Measurements from ENCODE around the gene GABRA5. TPM values are rescaled to one million over a fixed set of nuclear protein-coding genes. Genes with fewer than 3 reads are reported as not detected.

Gene GABRA5
- total and polyA plus RNA-seq, 2 of the 8 experiments (the other 6 are each of a cell fraction or from before 2014, with no cell fraction given), result 15.0 to 29.6 TPM

DNA sequence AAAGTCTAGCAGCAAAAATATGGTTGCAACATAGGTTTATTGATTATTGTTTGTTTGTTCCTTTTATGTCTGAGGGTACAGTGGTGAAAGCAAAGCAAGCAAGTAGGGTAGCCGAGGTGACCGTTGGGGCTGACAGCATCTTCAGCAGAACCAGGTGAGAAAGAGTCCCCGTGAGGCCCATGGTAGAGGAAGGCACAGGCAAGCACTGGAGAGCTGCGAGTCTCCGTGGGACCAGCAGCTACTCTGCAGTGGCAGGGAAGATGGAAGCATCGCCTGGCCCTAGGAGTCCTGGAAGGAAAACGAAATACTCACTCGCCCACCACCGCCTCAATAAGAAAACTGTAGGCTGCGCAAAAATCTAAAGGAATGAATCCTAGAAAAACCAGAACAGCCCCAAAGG lies 25.3 kb upstream of the GABRA5 start:
- 73% methylated on average over 10 of the region's 10 CpGs; no CpG with 5 or more reads in 1 of the 2 experiments for WGBS, 2 experiments (ENCODE audit: extremely low coverage in 1 of 2, insufficient coverage in 1 of 2, insufficient read length in 1 of 2, insufficient replicate concordance in 2 of 2, low coverage in 1 of 2, low lambda C conversion rate in 2 of 2, missing lambda C conversion rate in 1 of 2)
- peak overlapping the region; percentile 60 for H2AFZ ChIP-seq (ENCODE audit: low read length)
- TF ChIP-seq SIRT6 (IDR thresholded peaks at IDR 0.05; ENCODE audit: low read length), result no peak
- TF ChIP-seq, protein P1, sequence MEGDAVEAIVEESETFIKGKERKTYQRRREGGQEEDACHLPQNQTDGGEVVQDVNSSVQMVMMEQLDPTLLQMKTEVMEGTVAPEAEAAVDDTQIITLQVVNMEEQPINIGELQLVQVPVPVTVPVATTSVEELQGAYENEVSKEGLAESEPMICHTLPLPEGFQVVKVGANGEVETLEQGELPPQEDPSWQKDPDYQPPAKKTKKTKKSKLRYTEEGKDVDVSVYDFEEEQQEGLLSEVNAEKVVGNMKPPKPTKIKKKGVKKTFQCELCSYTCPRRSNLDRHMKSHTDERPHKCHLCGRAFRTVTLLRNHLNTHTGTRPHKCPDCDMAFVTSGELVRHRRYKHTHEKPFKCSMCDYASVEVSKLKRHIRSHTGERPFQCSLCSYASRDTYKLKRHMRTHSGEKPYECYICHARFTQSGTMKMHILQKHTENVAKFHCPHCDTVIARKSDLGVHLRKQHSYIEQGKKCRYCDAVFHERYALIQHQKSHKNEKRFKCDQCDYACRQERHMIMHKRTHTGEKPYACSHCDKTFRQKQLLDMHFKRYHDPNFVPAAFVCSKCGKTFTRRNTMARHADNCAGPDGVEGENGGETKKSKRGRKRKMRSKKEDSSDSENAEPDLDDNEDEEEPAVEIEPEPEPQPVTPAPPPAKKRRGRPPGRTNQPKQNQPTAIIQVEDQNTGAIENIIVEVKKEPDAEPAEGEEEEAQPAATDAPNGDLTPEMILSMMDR (IDR thresholded peaks at IDR 0.05; ENCODE audit: control extremely low read depth in 1 of 3, insufficient read depth in 1 of 3, low read depth in 1 of 3, low read length in 3 of 3), result no peak
- no peak for TF ChIP-seq CHD1 (IDR thresholded peaks at IDR 0.05; ENCODE audit: low read depth, low read length)
- no peak for TF ChIP-seq CREB1 (IDR thresholded peaks at IDR 0.05)
- no peak for TF ChIP-seq GABPA (IDR thresholded peaks at IDR 0.05; ENCODE audit: borderline replicate concordance, insufficient read depth, low read length)
- TF ChIP-seq CBX5 (IDR thresholded peaks at IDR 0.05; ENCODE audit: low read depth, low read length), result no peak
- TF ChIP-seq RAD21 (IDR thresholded peaks at IDR 0.05 in 1 of 2, conservative IDR thresholded peaks at IDR 0.05 in 1 of 2; ENCODE audit: low read depth in 2 of 2, low read length in 2 of 2), result no peak
- TF ChIP-seq SP2 (IDR thresholded peaks at IDR 0.05; ENCODE audit: low read length), result no peak
- TF ChIP-seq, protein P2, sequence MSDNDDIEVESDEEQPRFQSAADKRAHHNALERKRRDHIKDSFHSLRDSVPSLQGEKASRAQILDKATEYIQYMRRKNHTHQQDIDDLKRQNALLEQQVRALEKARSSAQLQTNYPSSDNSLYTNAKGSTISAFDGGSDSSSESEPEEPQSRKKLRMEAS (IDR thresholded peaks at IDR 0.05), result no peak
- TF ChIP-seq BCL11A (IDR thresholded peaks at IDR 0.05; ENCODE audit: low read depth in 2 of 2, low read length in 2 of 2), result no peak

More for the DNA sequence above, 25.3 kb upstream of the GABRA5 start:
- Histone ChIP-seq H3K4me3 (ENCODE audit: extremely low read depth in 1 of 4, insufficient read depth in 2 of 4, low read depth in 3 of 4, low read length in 4 of 4) (peak overlapping the region in 1 of 4 experiments; percentile 34; a peak in 1 of 8 replicates), H3K4me1 (replicated peaks in 1 of 4; ENCODE audit: control insufficient read depth in 3 of 4, insufficient read depth in 4 of 4, low read length in 3 of 4) (peaks cover 3 to 13% (median 6%) of the 10 kb centered on the region in 4 experiments), H2AK5ac (ENCODE audit: low read depth, low read length) (no peak overlapping the region), H3K27ac (ENCODE audit: low read depth, low read length) (no peak overlapping the region), H3K14ac (ENCODE audit: insufficient read length) (no peak overlapping the region), H4K5ac (ENCODE audit: insufficient read length, low read depth, low read length) (peak overlapping the region; percentile 40), H2BK12ac (ENCODE audit: low read depth, low read length) (peak overlapping the region; percentile 84; the same call in 1 of the 2 replicates), H4K20me1 (replicated peaks in 1 of 2; ENCODE audit: control insufficient read depth in 1 of 2, insufficient read depth in 2 of 2, low read length in 2 of 2) (no peaks in the 10 kb centered on the region), H2BK120ac (replicated peaks; ENCODE audit: low read depth, low read length) (peak overlapping the region; percentile 21), H2BK5ac (ENCODE audit: low read depth, low read length) (peak overlapping the region; percentile 9; the same call in 1 of the 2 replicates), H3K27me3 (replicated peaks in 1 of 4; ENCODE audit: control insufficient read depth in 3 of 4, extremely low read depth in 1 of 4, insufficient read depth in 3 of 4, low read length in 3 of 4) (no peaks in the 10 kb centered on the region), H3K9ac (replicated peaks in 1 of 4; ENCODE audit: extremely low read depth in 1 of 4, low read depth in 3 of 4, low read length in 3 of 4) (no peak overlapping the region), H3K79me2 (ENCODE audit: control insufficient read depth in 1 of 2, insufficient read depth in 2 of 2, low read length in 2 of 2) (no peaks in the 10 kb centered on the region), H2BK20ac (ENCODE audit: low read length) (no peak overlapping the region), H3K56ac (replicated peaks; ENCODE audit: insufficient read length, low read depth, low read length) (no peak overlapping the region), H3K23ac (ENCODE audit: insufficient read length) (no peak overlapping the region), H3K4me2 (ENCODE audit: insufficient read depth in 1 of 2, low read depth in 2 of 2, low read length in 2 of 2) (peak overlapping the region in 1 of 2 experiments; percentile 68; a peak in 2 of 4 replicates), H4K91ac (replicated peaks; ENCODE audit: insufficient read length, low read length) (peak overlapping the region; percentile 72), H3K79me1 (ENCODE audit: low read depth, low read length) (no peaks in the 10 kb centered on the region), H3K9me3 (ENCODE audit: insufficient read depth in 2 of 2, low read depth in 1 of 2, low read length in 1 of 2) (peaks cover 4 to 9% of the 10 kb centered on the region in 2 experiments), H4K8ac (ENCODE audit: extremely low read depth, insufficient read depth, low read length) (no peak overlapping the region), H3K4ac (replicated peaks; ENCODE audit: insufficient read length, low read depth, low read length) (no peak overlapping the region), H3K36me3 (ENCODE audit: control insufficient read depth in 2 of 4, insufficient read depth in 4 of 4, low read length in 3 of 4) (0 out of 8 replicates have a peak, but pooled peaks cover 0 to 3% (median 0%) of the 10 kb centered on the region in 4 experiments), H3K23me2 (ENCODE audit: low read depth, low read length) (no peaks in the 10 kb centered on the region; the same call in 1 of the 2 replicates), H2BK15ac (ENCODE audit: low read length) (no peak overlapping the region), H3K18ac (ENCODE audit: extremely low read depth, low read length) (no peak overlapping the region)
- FAIRE-seq (no peak), DNase-seq (ENCODE audit: low read depth in 1 of 2, low spot score in 2 of 2) (no peak)
- ChIA-PET CTCF (ENCODE audit: partially characterized antibody) (interaction anchor here (0.6 kb wide), 1 partner anchor 14 kb away, joined by 3 read pairs; no protein-coding TSS in a partner anchor), POLR2A (ENCODE audit: partially characterized antibody) (interaction anchor here (1.2 kb wide), 1 partner anchor 74 kb away, joined by 3 read pairs; no protein-coding TSS in a partner anchor)

Measured in H1 (cell line).